ENCODE data around the gene RASIP1. TPM values are rescaled to one million over a fixed set of nuclear protein-coding genes. Genes with fewer than 3 reads are reported as not detected.
"Not testable (repeated sequence)": the region's sequence is repeated elsewhere in the genome, so short reads cannot be mapped to it uniquely, and the experiment has no call there.

Gene RASIP1
- polyA plus RNA-seq, 2 of the 4 experiments (the other 2 are of a cell fraction), result 0.36 to 0.40 TPM

DNA sequence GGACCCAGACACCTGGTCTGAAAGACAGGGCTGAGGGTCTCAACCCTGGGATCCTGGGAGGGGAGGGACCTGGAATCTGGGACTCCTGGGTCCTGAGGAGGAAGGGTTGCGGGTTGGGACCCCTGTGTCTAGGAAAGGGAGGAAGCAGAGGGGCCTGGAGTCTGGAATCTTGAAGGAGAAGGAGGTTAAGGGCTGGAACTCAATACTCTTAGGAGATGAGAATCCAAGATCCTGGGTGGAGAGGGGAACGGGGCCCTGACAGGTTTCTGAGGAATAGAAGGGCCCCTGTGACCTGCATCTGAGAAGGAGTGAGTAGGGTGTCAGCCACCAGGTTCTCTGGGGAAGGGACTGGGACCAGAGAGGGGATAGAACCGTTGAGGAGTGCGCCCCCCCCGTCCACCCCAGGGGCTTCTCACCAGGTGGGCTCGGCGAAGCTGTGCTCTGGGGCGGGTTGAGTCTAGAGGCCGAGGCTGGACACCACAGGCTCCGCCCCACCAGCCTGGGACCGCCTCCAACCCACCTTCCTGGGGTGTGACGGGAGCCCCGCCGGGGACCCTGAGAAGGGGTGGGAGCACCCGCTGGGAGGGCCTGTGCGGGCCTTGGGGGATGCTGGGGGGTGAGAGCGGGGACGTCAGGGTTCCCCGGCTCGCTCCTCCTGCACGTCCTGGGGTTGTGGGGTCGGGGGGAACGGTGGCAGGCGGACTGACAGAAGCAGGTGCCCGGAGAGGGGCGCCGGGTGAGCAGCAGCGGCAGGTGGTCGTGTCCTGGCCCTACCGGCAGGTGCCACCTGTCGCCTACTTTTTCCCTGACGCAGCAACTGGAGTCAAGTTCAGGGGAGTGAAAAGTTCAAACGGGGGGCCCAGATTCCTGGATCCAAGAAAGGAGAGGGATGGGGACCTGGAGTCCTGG lies 20.9 kb downstream of the RASIP1 start, which contains the start of gene MAMSTR:
MAMSTR (minus strand) TSS at position 463 of the 909 bp plus-strand sequence. CDS start 694 bp downstream, outside the sequence.
- peak within 1 kb of the TSS; percentile 81 to 88 for H3K27ac ChIP-seq
- H3K4me3 ChIP-seq, result peak within 1 kb of the TSS; percentile 53
- 91% methylated on average over 19 of the region's 33 CpGs for WGBS (ENCODE audit: missing lambda C conversion rate)
- DNase-seq (ENCODE audit: low read depth in 1 of 2, low spot score in 1 of 2) (no peak), ATAC-seq (no peak), FAIRE-seq (no peak)
- H3K4me1 ChIP-seq, result peaks cover 17% of the 10 kb centered on the region
- H3K9me3 ChIP-seq, result no peaks in the 10 kb centered on the region
- ChIA-PET POLR2A (interaction anchor here (1.2 kb wide), 1 partner anchor 180 kb away, joined by 3 read pairs; no protein-coding TSS in a partner anchor), CTCF (interaction anchor here (1.5 kb wide), 1 partner anchor 44 kb away, joined by 4 read pairs; no protein-coding TSS in a partner anchor)
- TF ChIP-seq TP53 (CRISPR knock-in tag; IDR thresholded peaks at IDR 0.05) (no peak), HDAC2 (IDR thresholded peaks at IDR 0.05) (no peak), ZNF302 (CRISPR knock-in tag; IDR thresholded peaks at IDR 0.05) (no peak), ESRRA (IDR thresholded peaks at IDR 0.05; ENCODE audit: borderline replicate concordance, low read length) (no peak)
- TF ChIP-seq, protein P1, sequence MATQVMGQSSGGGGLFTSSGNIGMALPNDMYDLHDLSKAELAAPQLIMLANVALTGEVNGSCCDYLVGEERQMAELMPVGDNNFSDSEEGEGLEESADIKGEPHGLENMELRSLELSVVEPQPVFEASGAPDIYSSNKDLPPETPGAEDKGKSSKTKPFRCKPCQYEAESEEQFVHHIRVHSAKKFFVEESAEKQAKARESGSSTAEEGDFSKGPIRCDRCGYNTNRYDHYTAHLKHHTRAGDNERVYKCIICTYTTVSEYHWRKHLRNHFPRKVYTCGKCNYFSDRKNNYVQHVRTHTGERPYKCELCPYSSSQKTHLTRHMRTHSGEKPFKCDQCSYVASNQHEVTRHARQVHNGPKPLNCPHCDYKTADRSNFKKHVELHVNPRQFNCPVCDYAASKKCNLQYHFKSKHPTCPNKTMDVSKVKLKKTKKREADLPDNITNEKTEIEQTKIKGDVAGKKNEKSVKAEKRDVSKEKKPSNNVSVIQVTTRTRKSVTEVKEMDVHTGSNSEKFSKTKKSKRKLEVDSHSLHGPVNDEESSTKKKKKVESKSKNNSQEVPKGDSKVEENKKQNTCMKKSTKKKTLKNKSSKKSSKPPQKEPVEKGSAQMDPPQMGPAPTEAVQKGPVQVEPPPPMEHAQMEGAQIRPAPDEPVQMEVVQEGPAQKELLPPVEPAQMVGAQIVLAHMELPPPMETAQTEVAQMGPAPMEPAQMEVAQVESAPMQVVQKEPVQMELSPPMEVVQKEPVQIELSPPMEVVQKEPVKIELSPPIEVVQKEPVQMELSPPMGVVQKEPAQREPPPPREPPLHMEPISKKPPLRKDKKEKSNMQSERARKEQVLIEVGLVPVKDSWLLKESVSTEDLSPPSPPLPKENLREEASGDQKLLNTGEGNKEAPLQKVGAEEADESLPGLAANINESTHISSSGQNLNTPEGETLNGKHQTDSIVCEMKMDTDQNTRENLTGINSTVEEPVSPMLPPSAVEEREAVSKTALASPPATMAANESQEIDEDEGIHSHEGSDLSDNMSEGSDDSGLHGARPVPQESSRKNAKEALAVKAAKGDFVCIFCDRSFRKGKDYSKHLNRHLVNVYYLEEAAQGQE (IDR thresholded peaks at IDR 0.05), result no peak
- TF ChIP-seq, protein P2, sequence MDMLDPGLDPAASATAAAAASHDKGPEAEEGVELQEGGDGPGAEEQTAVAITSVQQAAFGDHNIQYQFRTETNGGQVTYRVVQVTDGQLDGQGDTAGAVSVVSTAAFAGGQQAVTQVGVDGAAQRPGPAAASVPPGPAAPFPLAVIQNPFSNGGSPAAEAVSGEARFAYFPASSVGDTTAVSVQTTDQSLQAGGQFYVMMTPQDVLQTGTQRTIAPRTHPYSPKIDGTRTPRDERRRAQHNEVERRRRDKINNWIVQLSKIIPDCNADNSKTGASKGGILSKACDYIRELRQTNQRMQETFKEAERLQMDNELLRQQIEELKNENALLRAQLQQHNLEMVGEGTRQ (IDR thresholded peaks at IDR 0.05), result no peak
- peak within 1 kb of the TSS; percentile 80 for H3K4me2 ChIP-seq

DNA sequence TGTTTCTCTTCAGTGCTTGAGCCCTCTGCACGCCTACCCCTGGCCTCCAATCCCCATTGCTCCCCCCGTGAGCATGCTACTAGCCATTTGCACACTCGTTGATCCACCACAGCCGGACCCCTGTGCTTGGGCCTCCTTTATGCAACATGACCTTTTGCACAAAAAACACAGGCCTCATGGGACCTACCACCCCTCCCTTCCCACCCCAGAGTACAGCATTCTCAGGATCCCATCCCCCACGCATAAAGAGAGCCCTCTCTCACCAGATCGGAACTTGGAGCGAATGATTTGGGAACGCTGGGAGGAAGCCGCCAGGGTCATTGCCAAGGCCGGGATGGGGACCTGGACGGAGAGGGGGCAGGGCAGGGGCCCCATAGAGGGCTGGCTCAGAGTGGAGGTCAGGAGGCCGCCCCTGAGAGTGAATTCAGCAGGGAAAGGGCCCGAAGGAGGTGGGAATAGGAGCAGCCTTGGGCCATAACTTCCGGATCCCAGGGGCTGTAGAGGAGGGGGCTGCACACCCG lies 21.6 kb downstream of the RASIP1 start:
- Histone ChIP-seq H3K4me3 (no peak overlapping the region), H3K27ac (0 out of 6 replicates have a peak overlapping the region, but pooled peaks of 1 of the 2 experiments have one; percentile 3), H3K4me2 (no peak overlapping the region), H3K9me3 (no peaks in the 10 kb centered on the region), H3K4me1 (peaks cover 17% of the 10 kb centered on the region)
- POLR2A ChIA-PET, result no interaction called here
- no peak for TF ChIP-seq RCOR1 (IDR thresholded peaks at IDR 0.05; ENCODE audit: low read depth, low read length)
- ATAC-seq (no peak), FAIRE-seq (no peak), DNase-seq (ENCODE audit: low read depth in 1 of 2, low spot score in 1 of 2) (no peak)
- CTCF ChIA-PET, result interaction anchor here (0.6 to 5.4 kb wide), 2 partner anchors 20 to 21 kb away, joined by 3 to 28 read pairs; no protein-coding TSS in a partner anchor
- 86% methylated on average over 14 of the region's 15 CpGs for WGBS (ENCODE audit: missing lambda C conversion rate)

DNA sequence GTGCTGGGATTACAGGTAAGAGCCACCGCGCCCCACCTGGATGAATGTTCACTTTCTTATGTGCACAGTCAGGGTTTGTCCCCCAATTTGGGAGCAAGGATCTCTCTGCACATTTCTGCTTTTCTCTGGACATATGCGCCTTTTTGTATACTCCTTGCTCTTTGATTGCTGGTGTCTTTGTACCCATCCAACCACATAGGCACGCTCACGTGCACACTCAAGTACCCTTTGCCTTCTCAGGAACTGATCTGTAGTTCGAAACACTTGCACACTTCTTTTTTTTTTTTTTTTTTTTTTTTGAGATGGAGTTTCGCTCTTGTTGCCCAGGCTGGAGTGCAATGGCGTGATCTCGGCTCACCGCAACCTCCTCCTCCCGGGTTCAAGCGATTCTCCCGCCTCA lies 22.3 kb downstream of the RASIP1 start:
- H3K4me1 ChIP-seq, result peaks cover 18% of the 10 kb centered on the region
- WGBS (ENCODE audit: missing lambda C conversion rate), result 90% methylated on average over 13 of the region's 13 CpGs
- FAIRE-seq; H3K4me2 ChIP-seq; DNase-seq (ENCODE audit: low read depth in 1 of 2, low spot score in 1 of 2); H3K4me3 ChIP-seq; POLR2A ChIA-PET; H3K9me3 ChIP-seq; ATAC-seq; H3K27ac ChIP-seq: not testable (repeated sequence)
- CTCF ChIA-PET, result interaction anchor here (0.6 to 5.4 kb wide), 3 partner anchors 20 to 72 kb away, joined by 3 to 28 read pairs (median 4); partner anchors contain the start of gene CA11

DNA sequence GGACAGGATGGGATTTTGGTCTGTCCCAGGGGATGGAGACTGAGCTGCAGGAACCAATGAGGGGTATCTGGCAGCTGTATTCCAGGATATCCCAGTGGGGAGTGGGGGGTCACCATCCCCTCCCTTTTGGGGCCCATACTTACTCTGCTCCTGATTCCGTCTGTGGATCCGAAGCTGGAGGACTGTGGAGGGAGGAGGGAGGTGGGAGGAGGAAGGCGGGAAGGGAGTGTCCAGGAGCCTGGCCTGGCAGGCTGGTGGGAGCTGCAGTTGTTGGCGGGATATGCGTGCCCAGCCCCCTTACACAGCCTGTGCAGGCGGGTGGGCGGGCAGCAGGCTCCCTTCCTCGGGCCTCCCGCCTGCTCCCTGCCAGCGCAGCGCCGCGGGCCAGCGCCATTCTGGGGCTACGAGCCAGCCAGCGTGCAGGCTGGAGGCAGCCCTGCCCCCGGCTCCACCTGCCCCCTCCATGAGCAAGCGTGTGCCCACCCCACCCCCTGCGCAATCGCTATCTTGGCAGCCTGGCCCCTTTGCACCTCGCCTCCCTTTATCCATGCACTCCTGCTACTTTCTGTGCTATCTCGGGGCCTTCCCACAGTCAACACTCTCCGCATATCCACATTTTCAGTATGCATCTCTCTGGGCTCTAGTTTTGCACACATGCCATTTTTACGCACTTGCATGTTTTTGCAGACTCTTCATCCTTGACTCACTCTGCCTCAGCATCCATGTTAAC lies 23.7 kb downstream of the RASIP1 start:
- Histone ChIP-seq H3K4me2 (no peak overlapping the region), H3K9me3 (no peaks in the 10 kb centered on the region), H3K4me3 (no peak overlapping the region), H3K4me1 (peaks cover 23% of the 10 kb centered on the region), H3K27ac (no peak overlapping the region)
- no peak for FAIRE-seq
- WGBS (ENCODE audit: missing lambda C conversion rate), result 77% methylated on average over 23 of the region's 24 CpGs
- ChIA-PET CTCF (interaction anchor here (0.8 to 5.4 kb wide), 10 partner anchors 8 to 357 kb away, joined by 3 to 28 read pairs (median 4); partner anchors contain the start of gene CA11), POLR2A (no interaction called here)
- TF ChIP-seq FOSB (CRISPR knock-in tag; IDR thresholded peaks at IDR 0.05) (no peak), RNF2 (IDR thresholded peaks at IDR 0.05; ENCODE audit: borderline replicate concordance, low read depth) (no peak), EHF (CRISPR knock-in tag; IDR thresholded peaks at IDR 0.05) (no peak), MYC (IDR thresholded peaks at IDR 0.05; ENCODE audit: borderline replicate concordance, low read length) (no peak), KDM5A (IDR thresholded peaks at IDR 0.05) (no peak), ESRRA (IDR thresholded peaks at IDR 0.05; ENCODE audit: borderline replicate concordance, low read length) (no peak), HOXB13 (CRISPR knock-in tag; IDR thresholded peaks at IDR 0.05; ENCODE audit: low read depth) (no peak), ZSCAN20 (CRISPR knock-in tag; IDR thresholded peaks at IDR 0.05) (no peak), CHD2 (IDR thresholded peaks at IDR 0.05; ENCODE audit: low read length, partially characterized antibody) (no peak), NFE2L2 (conservative IDR thresholded peaks at IDR 0.05; ENCODE audit: low read length) (no peak), GATA3 (IDR thresholded peaks at IDR 0.05; ENCODE audit: borderline replicate concordance) (no peak)
- TF ChIP-seq, protein P3, sequence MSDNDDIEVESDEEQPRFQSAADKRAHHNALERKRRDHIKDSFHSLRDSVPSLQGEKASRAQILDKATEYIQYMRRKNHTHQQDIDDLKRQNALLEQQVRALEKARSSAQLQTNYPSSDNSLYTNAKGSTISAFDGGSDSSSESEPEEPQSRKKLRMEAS (IDR thresholded peaks at IDR 0.05), result no peak
- ATAC-seq, result no peak
- no peak for DNase-seq (ENCODE audit: low read depth in 1 of 2, low spot score in 1 of 2)
